ENCODE measurements around the gene TTC9. TPM values are rescaled to one million over a fixed set of nuclear protein-coding genes. Genes with fewer than 3 reads are reported as not detected.

TTC9 gene
- total RNA-seq: 1 to 10 TPM; 3.9 to 6.9 (median 5.4) TPM

DNA sequence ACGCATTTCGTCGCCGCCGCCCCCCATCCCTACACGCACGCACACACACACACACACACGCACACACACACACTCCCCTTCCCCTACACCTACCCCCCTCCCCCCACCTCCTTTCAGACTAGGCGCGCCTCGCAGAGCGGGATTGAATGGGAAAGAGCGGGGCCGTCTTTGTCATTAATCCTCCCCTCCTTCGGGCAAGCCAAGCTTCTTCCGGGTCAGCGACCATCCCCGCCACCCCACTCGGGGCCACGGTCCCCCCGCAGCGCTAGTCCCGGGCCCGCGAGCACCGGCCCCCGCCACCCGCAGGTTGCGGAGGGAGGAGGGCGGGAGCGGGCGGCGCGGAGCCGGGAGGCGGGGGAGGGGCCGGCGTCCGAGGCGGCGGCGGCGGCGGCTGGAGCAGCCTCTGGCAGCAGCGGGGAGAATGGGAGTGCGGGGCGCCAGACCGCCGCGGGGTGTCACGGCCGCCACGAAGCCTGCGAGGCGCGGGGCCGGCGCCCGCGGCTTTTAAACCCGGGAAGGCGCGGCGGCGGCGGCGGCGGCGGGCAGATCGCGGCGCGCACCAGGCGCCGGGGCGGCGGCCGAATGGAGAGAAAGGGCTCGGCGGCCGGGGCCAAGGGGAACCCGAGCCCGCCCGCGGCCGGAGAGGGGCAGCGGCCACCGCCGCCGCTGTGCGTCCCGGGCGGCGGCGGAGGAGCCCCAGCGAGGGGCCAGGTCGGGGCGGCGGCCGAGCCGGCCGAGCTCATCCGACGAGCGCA is at the start of gene TTC9:
Gene TTC9 (plus strand): TSS at position 369 of the 755 bp plus-strand sequence. CDS start 214 bp downstream, at position 583.
- no peak for DNase-seq (ENCODE audit: low spot score in 2 of 2)
- Histone ChIP-seq H3K27me3 (peaks cover 0 to 54% of the 10 kb centered on the region in 2 donors), H3K36me3 (no peaks in the 10 kb centered on the region), H3K4me3 (peak within 1 kb of the TSS; percentile 43 to 67 (median 65)), H3K9me3 (no peaks in the 10 kb centered on the region), H3K27ac (peak within 1 kb of the TSS in 3 of 4 donors; percentile 53 to 80 (median 77)), H3K4me1 (peaks cover 0 to 17% (median 0%) of the 10 kb centered on the region in 4 donors)
- TF ChIP-seq, protein P1, sequence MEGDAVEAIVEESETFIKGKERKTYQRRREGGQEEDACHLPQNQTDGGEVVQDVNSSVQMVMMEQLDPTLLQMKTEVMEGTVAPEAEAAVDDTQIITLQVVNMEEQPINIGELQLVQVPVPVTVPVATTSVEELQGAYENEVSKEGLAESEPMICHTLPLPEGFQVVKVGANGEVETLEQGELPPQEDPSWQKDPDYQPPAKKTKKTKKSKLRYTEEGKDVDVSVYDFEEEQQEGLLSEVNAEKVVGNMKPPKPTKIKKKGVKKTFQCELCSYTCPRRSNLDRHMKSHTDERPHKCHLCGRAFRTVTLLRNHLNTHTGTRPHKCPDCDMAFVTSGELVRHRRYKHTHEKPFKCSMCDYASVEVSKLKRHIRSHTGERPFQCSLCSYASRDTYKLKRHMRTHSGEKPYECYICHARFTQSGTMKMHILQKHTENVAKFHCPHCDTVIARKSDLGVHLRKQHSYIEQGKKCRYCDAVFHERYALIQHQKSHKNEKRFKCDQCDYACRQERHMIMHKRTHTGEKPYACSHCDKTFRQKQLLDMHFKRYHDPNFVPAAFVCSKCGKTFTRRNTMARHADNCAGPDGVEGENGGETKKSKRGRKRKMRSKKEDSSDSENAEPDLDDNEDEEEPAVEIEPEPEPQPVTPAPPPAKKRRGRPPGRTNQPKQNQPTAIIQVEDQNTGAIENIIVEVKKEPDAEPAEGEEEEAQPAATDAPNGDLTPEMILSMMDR (IDR thresholded peaks at IDR 0.05): no peak
- TF ChIP-seq EP300 (IDR thresholded peaks at IDR 0.05) (no peak), POLR2A (IDR thresholded peaks at IDR 0.05) (no peak)
- WGBS, 2 donors: 0% methylated on average over 15 to 34 of the region's 105 CpGs

DNA sequence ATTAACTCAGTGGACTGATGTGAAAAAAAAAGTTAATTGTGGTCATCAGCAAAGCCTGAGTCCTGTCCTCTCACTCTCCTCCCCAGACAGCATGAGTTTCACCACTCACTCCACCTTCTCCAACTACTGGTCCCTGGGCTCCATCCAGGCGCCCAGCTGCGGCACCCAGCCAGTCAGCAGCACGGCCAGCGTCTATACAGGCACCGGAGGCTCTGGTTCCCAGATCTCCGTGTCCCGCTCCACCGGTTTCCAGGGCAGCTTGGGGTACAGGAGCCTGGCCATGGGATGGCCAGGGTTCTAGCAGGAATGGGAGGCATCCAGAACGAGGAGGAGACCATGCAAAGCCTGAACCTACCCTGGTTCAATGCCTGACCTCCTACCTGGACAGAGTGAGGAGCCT is 47.3 kb upstream of the TTC9 start:
- Histone ChIP-seq H3K27ac (no peak overlapping the region), H3K4me3 (no peak overlapping the region), H3K9me3 (no peaks in the 10 kb centered on the region), H3K36me3 (peaks cover 0 to 73% (median 9%) of the 10 kb centered on the region in 3 donors), H3K27me3 (no peaks in the 10 kb centered on the region), H3K4me1 (peaks cover 2 to 14% (median 7%) of the 10 kb centered on the region in 4 donors)
- 93 to 94% methylated on average over 5 to 9 of the region's 9 CpGs for WGBS, 2 donors
- DNase-seq (ENCODE audit: low spot score in 2 of 2): no peak
- no peak for TF ChIP-seq EP300 (IDR thresholded peaks at IDR 0.05)
- TF ChIP-seq, protein P1 (IDR thresholded peaks at IDR 0.05): no peak
- TF ChIP-seq POLR2A (IDR thresholded peaks at IDR 0.05): no peak

DNA sequence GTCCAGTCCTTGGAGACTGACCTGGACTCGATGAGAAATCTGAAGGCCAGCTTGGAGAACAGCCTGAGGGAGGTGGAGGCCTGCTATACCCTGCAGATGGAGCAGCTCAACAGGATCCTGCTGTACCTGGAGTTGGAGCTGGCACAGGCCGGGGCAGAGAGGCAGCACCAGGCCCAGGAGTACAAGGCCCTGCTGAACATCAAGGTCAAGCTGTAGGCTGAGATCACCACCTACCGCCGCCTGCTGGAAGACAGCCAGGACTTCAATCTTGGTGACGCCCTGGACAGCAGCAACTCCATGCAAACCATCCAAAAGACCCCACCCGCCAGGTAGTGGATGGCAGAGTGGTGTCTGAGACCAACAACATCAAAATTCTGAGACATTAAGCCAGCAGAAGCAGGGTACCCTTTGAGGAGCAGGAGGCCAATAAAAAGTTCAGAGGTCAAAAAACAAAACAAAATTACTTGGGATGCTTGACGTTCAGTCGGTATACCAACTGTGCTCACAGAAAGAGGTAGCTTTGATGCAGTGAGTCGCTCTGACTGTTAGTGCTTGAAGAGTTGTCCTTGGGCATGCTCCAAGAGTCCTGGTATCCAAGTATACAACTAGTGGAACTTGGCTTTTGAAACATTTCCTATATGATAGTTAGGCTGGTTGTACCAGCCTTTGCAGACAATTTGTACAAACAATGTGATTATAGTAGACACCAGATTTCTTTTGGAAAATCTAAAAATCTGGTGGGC is 46.1 kb upstream of the TTC9 start:
- no peaks in the 10 kb centered on the region for H3K9me3 ChIP-seq
- DNase-seq (ENCODE audit: low spot score in 2 of 2): no peak
- TF ChIP-seq, protein P1 (IDR thresholded peaks at IDR 0.05): no peak
- TF ChIP-seq POLR2A (IDR thresholded peaks at IDR 0.05) (no peak), EP300 (IDR thresholded peaks at IDR 0.05) (no peak)
- H3K36me3 ChIP-seq: peaks cover 0 to 61% (median 9%) of the 10 kb centered on the region in 3 donors
- no peak overlapping the region for H3K4me3 ChIP-seq
- peaks cover 2 to 20% (median 11%) of the 10 kb centered on the region in 4 donors for H3K4me1 ChIP-seq
- 85 to 91% methylated on average over 9 of the region's 9 CpGs for WGBS, 2 donors
- no peaks in the 10 kb centered on the region for H3K27me3 ChIP-seq
- no peak overlapping the region for H3K27ac ChIP-seq

DNA sequence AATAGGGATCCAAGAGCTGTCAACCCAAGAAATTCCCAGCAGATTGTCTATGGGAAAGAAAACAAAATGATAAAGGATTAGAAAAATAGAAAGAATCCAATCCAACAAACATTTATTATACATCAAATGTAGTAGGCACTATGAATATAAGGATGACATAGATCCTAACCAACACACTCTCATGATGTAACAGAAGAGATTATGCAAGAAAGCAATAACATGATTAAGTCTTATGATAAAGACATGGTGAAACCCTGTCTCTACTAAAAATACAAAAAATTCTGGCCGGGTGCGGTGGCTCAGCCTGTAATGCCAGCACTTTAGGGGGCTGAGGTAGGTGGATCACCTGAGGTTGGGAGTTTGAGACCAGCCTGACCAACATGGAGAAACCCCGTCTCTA is 44.0 kb upstream of the TTC9 start:
- peaks cover 2 to 27% (median 11%) of the 10 kb centered on the region in 4 donors for H3K4me1 ChIP-seq
- 92% methylated on average over 3 of the region's 3 CpGs for WGBS, 2 donors
- H3K27me3 ChIP-seq: no peaks in the 10 kb centered on the region
- no peaks in the 10 kb centered on the region for H3K9me3 ChIP-seq
- peaks cover 0 to 42% (median 9%) of the 10 kb centered on the region in 3 donors for H3K36me3 ChIP-seq
- no peak overlapping the region for H3K27ac ChIP-seq
- TF ChIP-seq, protein P1 (IDR thresholded peaks at IDR 0.05): no peak
- no peak for TF ChIP-seq EP300 (IDR thresholded peaks at IDR 0.05)
- TF ChIP-seq POLR2A (IDR thresholded peaks at IDR 0.05): no peak
- no peak overlapping the region for H3K4me3 ChIP-seq
- no peak for DNase-seq (ENCODE audit: low spot score in 2 of 2)

DNA sequence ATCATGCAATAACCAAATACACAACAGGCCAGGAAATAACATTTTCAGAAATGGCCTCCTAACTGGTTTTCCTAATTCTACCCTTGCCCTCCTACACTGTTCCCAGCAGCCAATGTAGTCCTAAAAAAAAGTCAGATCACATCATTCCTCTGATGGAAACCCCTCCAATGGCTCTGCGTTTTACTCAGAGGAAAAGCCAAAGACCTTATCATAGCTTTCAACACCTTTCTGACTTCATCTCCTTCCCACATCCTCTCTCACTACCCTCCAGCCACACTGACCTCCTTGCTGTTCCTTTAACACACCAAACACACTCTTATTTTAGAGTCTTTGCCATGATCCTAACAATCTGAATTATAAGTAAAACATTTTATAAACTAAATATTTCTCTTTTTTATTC is 42.4 kb upstream of the TTC9 start:
- Histone ChIP-seq H3K4me3 (peak overlapping the region in 2 of 4 donors; percentile 75 to 89), H3K4me1 (peaks cover 2 to 25% (median 11%) of the 10 kb centered on the region in 4 donors), H3K36me3 (peaks cover 0 to 26% (median 9%) of the 10 kb centered on the region in 3 donors), H3K9me3 (no peaks in the 10 kb centered on the region), H3K27ac (no peak overlapping the region), H3K27me3 (no peaks in the 10 kb centered on the region)
- WGBS, 2 donors: 59 to 78% methylated on average over 1 of the region's 1 CpG
- DNase-seq (ENCODE audit: low spot score in 2 of 2): no peak
- TF ChIP-seq, protein P1 (IDR thresholded peaks at IDR 0.05): no peak
- no peak for TF ChIP-seq POLR2A (IDR thresholded peaks at IDR 0.05)
- no peak for TF ChIP-seq EP300 (IDR thresholded peaks at IDR 0.05)

Measured in tibial nerve (tissue), 4 donors.